ENCODE measurements around the gene CLCN7.

DNA sequence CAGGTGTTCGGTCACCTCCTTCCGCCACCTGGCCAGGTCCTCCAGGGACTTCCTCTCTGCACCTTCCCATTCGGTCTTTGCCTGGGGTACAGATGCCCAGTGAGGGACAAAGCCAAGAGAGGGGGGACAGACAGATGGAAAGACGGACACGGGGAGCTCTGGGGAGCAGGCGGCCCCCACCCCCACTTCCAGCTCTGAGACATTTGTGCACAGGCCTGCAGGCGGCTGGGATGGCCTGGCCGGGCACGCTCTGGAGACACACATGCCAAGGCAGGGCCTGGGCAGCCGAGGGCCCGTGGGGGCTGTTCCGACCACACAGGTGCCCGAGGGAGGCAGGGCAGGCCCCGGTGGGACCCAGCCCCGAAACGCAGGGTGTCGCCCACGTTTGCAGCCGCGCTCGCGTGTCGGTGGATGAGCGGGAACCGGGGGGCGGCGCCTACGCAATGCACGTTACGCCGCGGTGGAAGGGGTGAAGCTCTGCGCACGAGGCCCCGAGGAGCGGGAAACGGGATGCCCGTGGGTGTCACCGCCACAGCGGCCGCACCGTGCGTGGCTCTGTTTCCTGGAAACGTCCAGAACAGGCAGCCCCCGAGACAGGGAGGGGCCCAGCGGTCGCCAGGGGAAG, 38.0 kb downstream of the CLCN7 start:
- no peak for TF ChIP-seq RAD21 (CRISPR knock-in tag; conservative IDR thresholded peaks at IDR 0.05 in 1 of 2, IDR thresholded peaks at IDR 0.05 in 1 of 2)
- no peak for TF ChIP-seq LEF1 (IDR thresholded peaks at IDR 0.05)
- no peak for TF ChIP-seq AFF4 (CRISPR knock-in tag; IDR thresholded peaks at IDR 0.05)

All from K562 (cell line).